Activated T-helper 1 cell treated with Interleukin-2 at 50 U/mL for 16 hours (primary cell): ENCODE measurements around the gene GPN2.
A peak's percentile ranks its signal among the peaks of the same experiment; 100 is the strongest.
"Not testable (repeated sequence)": the region's sequence is repeated elsewhere in the genome, so short reads cannot be mapped to it uniquely, and the experiment has no call there.

Experiments
- DNase-seq: peaks from one replicate; pipeline ENCODE4 v3.0.0-alpha.2; 2020; ENCODE audit warnings: low read depth

The GPN2 gene

DNA sequence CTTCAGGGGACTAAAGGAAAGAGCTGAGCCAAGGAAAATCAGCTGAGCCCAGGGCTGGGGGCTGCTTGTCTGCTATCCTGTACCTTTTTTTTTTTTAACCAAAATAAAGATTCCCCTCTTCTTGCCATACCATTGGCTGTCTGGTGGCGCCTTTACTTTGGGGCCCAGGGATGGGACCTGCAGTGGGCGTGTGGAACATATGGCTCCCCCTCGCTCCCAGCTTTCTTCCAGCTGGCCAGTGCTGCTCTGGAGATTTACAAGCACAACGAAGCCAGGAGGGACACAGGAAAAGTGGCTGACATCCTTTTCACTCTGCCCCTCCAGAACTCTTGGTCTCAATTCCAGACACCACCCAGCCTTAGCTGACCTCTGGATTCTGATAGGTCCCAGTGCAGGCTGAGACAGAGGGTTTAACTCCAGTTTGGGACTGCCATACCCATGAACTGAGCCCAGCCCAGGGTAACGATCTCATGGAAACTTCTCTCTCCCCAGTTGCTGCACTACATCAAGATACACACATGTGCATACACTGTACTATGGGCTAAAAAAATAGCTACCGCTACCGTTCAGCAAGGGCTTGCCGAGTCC is 32.5 kb downstream of the GPN2 start:
- DNase-seq: no peak

DNA sequence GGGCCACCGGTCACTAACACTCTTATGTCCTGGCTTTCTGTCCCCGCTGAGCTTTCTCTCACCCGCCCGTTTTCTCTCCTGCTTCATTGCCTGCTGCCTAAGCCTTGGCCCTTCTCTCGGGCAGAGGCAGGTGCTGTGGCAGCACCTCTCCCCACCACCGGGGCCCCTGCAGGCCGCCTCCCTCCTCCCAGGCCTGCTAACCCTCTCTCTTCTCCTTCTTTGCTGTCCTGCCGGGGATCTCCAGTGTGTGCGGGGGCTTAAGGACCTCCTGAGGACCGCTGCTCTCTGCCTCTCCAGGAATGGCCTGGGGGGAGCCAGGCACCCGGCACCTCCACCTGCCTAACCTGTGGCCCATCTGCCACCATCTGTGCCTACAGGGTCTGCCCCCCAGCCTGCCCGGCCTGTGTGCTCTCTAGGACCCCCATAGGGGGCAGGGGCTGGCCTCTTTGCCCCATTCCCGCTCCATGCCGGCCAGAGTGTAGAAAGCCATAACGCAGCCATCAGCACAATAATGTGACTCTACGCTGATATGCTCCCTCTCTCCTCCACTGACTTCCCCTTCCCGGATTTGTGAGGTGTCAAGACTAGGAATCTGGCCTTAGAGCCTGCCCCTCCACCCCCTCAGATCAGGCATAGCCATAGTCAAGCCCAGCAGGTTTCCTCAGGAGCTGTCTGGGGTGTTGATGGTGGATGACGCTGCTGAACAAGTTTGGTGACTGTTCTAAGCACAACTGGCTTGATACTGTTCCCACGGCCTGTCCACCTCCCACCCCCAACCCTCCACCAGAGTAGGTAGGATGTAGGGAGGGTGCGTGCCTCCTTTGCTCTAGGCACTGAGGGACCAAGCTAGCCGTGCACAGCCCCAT is 33.2 kb downstream of the GPN2 start:
- DNase-seq: no peak

DNA sequence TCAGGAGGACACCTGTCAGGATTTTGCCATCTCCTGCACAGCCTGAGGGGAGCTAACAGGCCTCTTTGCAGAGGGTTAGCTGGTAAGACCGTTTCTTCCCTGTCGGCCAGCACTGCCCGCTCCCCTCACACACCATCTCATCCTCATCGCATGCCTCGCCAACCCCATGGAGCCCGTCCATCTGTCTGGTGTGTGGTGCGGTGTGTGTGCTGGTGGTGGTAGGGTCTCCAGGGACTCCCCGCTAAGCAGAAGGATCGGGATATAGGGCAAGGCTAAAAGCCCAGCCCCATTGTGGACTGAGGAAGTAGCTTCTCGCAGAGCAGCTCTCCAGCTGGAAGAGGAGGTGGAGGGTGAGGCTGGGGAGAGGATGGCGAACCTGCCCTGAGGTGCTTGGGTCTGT is 33.9 kb downstream of the GPN2 start:
- DNase-seq: no peak

DNA sequence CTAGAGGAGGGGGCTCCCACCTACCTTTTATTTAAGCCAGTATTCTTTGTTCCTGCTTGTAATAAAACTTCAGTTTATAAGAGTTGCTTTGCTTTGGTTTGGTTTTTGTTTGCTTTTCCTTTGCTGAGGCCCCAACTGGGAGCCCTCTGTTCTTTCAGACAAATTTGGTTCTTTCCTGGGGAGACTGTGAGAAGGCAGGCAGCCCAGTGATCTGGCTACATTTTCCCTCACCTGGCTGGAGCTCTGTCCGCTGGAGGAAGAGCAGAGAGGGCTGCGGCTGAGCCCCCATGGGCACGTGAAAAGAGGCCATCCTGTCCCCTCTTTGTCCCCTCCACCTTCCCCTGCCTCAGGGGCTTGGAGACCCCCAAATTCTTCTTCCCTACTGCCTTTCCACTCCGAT is 34.4 kb downstream of the GPN2 start:
- no peak for DNase-seq

DNA sequence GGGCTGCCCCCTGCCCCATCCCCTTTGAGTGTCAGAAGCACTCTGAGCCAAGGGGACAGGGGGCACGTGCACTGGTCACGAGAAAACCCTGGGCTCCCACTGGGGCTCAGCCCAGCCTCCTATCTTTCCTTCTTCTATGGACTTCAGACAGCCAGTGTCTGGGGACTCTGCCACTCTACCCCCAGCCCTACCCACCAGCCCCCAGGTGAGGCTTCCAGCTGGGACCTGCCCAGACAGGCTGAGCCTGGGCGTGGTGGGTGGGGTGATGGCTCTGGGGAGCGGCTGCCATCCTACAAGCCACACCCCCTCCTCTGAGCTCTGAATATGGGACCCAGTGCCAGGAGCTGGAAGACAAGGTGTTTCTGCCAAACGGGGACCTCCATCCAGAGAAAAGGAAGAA is 35.2 kb downstream of the GPN2 start:
- no peak for DNase-seq

DNA sequence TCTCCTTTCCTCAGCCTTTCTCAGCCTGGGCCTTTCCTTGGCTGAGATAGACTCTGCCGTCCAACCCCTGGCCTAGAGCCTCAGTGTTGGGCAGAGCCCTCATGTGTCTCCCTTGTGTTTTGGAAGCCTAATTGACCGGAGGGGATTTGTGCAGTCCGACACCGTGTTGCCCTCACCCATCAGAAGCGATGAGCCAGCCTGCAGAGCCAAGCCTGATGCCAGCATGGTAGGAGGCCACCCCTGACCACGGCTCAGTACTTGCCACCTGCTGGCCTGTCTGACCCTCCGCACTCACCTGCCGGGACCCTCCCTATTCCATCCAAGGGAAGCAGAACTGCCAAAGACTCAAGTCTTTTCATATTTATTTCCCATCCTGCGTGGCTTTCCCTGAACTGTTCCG is 36.5 kb downstream of the GPN2 start:
- DNase-seq: no peak

DNA sequence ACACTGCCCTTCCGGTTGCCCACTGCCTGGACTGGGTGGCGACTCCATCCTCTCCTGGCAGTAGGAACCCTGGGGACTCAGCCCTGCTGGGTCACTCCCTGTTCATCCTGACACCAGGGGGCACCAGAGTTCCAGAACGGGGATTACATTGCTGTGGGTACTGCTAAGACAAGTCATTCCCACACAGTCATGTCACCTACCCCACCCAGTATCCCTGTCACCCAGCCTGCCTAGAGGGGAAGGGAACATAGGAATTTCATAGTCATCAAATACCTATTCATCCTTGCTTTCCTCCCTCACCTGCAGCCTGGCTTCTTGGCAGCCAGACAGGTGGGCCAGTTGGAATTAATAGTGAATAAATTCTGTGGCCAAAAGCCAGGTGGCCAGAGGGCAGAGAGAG is 36.9 kb downstream of the GPN2 start:
- peak; percentile 64 for DNase-seq

DNA sequence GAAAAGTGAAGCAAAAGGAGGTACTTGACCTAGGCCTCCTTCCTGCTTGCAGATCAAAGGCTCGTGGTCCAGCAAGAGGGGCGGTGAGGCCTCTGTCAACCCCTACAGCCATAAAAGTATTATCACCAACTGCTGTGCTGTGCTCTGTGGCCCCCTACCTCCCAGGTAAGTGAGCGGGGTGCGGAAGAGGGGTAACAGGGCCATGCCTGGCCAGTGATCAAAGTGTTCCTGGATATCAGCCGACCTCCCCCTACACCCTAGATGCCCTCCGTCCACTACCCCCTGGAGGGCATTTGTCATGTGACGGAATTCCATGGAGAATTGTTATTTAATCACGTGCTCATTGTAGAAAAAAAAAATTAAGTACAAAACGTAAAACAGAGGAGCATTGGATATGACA is 37.4 kb downstream of the GPN2 start:
- no peak for DNase-seq

DNA sequence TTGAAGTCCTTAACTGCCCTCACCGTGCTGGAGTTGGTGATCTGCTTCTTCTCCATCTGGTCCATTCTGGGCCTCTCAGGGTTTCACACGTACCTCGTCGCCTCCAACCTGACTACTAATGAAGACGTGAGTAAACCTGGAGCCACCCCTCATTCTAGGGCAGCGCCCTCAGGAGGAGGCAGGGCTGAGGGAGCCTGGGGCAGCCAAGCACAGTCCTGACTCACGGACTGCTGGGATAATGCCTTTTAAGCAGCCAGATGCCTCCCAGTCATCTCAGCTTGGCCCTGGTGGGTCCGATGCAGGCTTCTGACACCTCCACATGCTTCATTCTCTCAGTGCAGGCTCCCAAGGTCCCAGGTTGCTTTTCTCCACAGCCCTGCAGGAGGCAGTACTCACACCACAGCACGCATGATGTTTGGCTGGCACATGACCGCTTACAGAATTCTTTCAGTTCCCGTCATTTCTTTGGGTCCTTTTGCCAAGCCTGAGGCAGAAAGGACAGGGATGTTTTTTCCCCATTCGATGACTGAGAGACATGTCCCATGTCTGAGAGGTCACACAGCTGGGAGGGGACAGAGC is 38.9 kb downstream of the GPN2 start:
- no peak for DNase-seq

DNA sequence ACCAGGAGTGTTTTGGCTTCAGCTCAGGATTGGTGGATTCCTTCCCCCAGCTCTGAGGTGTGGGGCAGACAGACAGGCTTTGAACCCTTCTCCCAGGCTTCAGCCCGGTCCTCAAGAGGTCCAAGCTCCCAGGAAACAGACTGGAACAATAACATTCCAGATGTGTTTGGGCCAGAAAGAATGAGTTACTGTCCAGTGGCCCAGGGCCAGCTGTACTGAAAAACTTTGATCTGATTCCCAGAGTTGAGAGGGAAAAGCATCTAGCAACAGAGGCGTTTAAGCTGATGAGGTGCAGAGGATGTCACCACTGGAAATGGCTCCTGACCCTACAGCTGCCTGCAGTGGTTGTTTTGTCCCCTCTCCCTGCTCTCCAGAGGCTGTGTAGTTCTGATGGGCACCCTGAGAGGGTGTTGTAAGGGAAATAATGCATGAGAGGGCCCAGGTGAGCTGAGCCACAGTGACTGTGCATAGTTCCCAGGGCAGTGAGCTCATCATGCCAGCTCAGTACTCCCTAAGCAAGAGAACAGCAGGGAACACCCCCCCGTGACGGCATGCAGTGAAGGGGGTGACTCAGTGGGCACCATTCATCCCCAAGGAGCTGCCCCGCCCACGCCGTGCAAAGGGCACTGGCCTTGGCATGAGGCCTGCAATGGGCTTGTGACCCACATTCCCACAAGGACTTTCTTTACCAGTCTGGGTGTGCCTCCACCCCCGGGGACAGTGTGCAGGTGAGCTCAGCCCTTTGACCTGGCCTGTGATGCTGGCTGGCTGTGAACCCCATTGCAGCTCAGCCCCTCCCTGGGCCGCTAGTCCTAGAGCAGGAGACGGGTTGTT is 40.9 kb downstream of the GPN2 start:
- DNase-seq: no peak

DNA sequence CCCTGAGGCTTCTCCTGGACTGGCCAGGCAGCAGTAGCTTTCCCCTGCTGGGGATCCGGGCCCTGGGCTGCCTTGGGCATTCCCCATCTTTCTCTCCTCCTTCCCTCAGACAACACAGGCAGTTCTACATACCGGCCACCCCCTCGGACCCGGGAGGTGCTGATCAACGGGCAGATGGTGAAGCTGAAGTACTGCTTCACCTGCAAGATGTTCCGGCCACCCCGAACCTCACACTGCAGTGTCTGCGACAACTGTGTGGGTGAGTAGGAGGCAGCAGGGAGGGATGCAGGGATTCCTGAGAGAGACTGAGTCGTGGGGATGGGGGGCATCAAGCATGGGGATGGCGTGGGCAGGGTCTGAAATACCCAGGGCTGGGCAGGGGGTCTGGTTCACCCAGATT is 41.6 kb downstream of the GPN2 start:
- DNase-seq: no peak

DNA sequence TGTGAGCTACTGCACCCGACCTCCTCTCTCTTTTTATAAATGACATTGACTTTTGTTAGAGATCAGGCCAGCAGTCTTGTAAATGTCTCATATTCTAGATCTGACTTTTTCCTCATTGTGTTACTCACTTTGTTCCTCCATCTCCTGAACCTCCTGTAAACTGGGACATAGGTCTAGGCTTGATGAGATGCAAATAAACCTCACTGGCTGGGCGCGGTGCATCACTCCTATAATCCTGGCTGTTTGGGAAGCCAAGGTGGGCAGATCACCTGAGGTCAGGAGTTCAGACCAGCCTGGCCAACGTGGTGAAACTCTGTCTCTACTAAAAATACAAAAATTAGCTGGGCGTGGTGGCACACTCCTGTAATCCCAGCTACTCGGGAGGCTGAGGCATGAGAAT is 42.3 kb downstream of the GPN2 start:
- not testable (repeated sequence) for DNase-seq

DNA sequence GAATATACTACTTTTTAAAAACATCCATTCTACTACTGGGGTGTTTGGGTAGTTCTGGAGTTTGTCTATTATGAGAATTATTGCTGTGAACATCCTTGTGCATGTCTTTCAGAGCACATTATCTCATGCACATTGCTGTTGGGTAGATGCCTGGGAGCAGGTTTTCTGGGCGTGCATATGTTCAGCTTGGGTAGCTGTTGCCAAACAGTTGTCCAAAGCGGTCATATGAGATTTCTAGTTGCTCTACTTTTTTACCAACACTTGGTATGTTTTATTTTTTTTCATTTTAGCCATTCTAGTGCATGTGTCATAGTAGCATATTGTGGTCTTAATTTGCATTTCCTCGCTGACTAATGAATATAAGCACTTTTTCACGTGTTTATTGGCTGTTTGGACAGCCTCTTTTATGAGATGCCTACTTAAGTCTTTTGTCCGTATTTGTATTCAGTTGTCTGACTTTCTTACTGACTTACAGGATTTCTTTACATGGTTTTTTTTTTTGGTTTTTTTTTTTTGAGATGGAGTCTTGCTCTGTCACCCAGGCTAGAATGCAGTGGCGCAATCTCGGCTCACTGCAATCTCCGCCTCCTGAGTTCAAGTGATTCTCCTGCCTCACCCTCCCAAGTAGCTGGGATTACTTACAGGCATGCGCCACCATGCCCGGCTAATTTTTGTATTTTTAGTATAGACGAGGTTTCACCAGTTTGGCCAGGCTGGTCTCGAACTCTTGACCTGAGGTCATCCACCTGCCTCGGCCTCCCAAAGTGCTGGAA is 45.5 kb downstream of the GPN2 start:
- DNase-seq: no peak

DNA sequence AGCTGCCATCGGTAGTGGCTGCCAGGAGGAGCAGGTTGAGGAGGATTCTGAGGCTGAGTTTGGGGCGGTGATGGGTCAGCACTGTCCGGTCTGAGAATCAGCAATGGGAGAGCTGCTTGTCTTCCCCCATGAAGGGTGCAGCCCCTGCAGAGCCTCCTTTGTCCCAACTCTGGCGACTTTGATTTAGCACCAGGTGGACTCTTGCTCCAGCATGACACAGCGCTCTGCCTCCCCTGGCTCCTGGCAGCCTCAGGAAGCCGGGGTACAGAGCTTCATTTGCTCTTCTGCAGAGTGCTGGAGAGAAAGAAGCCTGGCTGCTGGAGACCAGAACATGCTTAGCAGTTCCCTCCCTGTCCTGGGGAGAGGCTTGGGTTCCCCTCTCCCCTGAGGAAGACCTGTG is 50.3 kb downstream of the GPN2 start:
- no peak for DNase-seq

DNA sequence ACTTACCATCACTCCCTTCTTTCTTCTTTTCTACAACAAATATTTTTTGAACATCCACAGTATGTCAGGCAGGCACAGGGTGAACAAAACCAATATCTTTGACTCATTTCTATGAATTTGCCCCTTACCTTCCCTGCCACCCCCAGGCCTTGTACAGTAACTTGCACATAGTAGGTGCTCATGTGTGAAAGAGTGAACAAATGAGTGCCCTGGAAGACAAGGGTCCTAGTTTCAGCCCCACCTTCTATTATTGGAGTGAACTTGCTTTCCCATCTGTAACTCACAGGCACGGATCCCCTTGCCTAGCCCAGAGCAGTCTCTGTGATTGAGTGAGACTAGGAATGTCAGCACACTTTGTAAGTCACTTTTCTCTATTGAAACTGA is 50.8 kb downstream of the GPN2 start:
- DNase-seq: no peak

DNA sequence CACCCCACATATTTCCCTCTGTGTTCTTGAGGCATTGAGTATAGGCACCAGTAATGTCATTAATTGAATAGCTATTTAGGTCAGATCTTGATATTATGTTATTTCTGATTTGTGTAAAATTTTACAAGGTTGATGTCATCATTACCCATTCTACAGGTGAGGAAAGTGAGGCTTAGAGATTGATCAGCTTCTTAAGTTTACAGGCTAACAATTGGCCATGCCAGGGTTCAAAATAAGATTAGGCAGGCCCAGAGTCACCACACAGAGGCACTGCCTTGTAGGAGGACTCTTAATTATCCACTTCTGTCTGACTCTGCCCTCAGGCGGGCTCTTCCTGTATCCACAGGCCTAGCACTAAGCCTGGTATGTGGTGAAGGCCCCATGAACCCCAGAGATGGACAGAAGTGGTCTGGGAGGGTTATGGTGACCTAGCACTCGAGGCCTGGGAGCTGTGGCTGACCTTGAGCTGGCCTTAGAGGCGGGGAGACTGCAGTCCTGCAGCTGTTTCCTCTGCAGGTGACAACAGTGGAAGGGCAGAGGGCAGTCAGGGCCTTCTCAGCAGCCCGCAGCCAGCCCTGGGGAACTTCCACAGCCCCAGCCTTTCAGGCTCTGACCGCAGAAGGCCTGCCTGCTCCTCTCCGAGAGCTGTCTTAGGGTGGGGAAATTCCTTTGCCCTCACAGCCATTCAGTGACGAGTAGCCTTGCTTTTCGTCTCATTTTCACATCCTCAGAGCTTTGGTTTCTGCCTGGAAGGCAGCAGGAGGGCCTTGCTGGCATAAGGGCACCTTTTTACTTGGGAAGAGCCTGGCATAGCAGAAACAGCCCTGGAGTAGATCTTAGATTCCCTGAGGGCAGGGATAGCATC is 51.4 kb downstream of the GPN2 start:
- DNase-seq: peak; percentile 22

DNA sequence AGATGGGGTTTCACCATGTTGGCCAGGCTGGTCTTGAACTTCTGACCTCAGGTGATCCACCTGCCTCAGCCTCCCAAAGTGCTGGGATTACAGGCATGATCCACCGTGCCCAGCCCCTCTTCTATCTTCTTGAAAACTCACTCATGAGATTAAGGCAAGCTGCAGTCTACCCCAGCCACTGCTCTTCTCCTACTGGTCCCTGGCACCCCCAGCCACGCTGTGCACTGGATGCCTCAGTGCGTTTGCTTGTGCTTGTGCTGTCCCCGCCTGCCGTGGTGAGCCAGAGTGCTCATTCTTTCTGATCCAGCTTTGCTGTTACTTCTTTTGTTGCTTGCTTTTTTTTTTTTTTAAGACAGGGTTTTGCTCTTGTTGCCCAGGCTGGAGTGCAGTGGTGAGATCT is 52.4 kb downstream of the GPN2 start:
- DNase-seq: not testable (repeated sequence)

DNA sequence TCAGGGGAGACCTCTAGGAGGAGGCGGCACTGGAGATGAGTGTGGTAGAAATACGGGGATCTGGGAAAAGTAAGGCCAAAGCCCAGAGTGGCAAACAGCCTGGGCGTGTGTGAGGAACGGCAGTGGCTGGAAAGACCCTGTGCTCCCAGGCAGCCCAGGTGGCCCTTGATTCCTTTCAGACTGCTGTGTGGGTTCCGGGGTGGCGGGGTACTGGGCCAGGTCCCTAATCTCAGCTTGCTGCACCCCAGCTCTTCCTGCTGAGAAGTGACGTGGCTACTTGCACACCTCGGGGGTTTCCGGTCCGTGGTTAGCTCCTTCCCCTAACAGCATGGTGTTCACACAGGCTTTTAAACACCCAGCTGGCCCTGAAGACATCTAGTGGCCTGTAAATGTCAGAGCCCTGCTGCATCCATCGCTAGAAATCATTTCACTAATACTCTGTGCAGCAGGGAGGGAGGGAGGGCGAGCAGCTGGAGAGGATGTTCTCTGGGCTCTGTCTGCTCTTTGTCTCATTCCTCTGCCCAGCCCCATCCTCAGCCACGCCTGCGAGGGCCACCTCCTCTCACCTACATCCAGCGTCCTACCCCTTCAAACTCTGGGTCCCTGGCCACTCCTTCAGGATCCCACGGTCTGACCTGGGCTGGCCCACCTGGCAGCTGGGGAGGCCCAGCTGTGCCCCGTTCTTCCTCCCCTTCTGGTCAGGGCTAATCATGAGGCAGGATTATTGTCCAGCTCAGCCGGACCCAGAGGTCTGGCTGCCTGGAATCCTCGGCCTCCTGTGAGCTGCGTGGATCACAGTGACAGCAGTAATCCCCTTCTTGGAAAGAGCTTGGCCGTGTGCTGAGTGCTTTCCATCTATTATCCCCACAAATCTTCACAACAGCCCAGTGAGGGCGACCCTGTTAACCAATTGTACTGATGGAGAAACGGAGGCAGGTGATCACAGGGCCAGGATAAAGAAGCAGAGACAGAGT is 56.4 kb downstream of the GPN2 start:
- peak; percentile 83 for DNase-seq

DNA sequence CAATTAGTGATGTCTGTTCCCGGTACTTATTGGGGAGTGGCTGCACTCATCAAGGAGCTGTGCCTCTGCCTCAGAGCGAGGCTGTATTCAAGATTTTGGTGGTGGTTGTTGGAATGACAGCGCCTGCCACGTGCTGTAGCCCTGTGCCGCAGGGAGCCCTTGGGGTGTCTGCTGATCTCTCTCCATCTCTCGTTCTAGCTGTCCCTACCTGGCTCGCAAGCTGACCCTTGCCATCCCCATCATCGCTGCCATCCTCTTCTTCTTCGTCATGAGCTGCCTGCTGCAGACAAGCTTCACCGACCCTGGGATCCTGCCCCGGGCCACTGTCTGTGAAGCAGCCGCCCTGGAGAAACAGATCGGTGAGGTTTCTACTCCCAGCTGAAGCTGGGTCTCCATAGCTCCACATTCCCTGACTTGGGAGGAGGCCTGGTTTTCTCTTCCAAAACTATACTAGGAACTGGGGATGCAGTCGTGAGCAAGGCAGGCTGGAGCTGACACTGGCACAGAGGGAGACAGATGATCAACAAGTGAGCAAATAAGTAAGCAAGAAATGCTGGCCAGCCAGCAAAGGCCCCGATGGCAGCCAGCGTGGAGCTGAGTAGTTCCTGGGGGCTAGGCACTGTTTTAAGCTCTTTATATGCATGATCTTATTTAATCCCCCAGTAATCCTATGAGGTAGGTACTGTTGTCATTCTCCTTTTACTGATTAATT is 57.7 kb downstream of the GPN2 start:
- DNase-seq: no peak
